Measurements from ENCODE around the gene OPN1MW.
"Not testable (repeated sequence)": the region's sequence is repeated elsewhere in the genome, so short reads cannot be mapped to it uniquely, and the experiment has no call there.

The OPN1MW gene

GRCh38 chrX:154182296-154182695, at the start of gene OPN1MW:
OPN1MW (plus strand) TSS chrX:154182596; CDS start chrX:154182678, 82 bp downstream.
- FAIRE-seq; DNase-seq (ENCODE audit: low spot score): not testable (repeated sequence)

DNA sequence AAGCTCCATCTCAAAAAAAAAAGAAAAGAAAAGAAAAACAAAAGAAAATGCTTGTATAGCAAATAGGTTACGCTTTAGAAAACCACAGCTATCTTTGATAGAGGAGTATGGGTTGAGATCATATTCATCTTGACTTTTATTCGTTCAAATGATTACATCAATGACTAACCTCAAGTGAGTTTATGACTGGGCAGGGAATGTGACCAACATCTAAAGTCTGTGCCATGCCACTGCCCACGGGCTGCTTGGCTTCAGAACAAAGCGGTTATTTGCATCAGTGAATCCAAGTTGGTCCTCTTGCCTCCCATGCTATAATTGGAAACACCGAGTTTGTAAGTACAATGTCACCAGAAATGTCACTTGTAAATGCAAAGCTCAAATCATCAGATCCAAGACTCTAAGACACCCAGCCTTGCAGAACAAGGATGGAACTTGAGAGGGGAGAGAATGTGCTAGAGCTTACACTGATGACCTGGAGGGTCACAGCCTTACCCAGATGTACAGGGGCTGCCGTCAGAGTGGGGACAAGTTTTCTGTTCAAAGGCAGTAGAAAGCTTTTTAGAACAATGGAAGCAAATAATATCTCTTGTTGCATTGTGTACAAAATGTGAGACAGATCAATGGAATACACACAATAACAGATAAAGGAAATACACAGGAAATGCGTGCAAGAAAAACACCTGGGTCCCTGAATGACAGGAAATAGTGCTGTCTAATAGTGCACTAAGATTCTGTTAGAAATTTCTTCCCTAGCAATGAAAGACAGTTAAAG, 46.8 kb upstream of the OPN1MW start:
- FAIRE-seq (no peak), DNase-seq (ENCODE audit: low spot score) (no peak)

DNA sequence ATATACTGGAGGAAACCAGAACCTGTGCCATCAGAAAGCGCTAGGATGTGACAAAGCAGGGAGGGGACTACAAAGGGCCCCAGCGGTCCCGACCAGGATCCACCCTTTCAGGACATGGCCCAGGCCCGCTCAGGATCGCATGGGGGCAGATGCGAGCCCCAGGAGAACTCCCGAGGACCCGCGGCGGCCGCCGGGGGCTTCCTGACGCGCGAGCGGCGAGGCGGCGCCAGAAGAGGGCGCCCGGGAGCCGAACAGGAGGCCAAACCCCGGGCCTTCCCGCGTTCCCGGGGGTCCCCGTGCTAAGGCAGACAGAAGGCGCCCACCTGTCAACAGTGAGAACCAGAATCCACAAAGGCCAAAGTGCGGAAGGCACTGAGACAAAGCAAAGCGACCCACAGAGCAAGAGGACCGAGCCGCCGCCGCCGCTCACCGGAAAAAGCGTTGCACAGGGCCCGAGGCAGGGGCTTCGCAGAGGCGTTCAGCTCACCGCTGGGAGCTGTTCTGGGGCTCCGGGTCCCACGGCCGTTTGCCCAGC, 45.7 kb upstream of the OPN1MW start:
- FAIRE-seq, result no peak
- DNase-seq (ENCODE audit: low spot score), result peak; percentile 79

DNA sequence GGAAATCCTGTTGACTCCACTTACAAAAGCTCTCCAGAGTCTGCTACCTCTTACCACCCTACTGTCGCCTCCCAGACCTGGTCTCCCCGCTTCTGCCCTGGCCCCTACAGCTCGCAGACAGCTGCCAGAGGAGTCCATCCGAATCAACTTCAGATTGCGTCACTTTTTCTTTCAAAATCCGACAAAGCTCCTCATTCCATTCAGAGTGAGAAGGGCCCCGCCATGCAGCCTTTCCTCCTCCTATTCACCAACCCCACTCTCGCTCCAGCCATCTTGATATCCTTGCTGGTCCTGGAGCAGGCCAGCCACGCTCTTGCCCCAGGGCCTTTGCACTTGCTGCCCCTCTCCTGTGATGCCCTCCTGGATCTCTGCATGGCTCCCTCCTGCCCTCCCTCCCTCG, 43.5 kb upstream of the OPN1MW start:
- no peak for DNase-seq (ENCODE audit: low spot score)
- FAIRE-seq, result no peak

DNA sequence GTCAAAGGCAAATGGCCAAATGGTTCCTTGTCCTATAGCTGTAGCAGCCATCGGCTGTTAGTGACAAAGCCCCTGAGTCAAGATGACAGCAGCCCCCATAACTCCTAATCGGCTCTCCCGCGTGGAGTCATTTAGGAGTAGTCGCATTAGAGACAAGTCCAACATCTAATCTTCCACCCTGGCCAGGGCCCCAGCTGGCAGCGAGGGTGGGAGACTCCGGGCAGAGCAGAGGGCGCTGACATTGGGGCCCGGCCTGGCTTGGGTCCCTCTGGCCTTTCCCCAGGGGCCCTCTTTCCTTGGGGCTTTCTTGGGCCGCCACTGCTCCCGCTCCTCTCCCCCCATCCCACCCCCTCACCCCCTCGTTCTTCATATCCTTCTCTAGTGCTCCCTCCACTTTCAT, 42.2 kb upstream of the OPN1MW start:
- FAIRE-seq, result no peak
- no peak for DNase-seq (ENCODE audit: low spot score)

DNA sequence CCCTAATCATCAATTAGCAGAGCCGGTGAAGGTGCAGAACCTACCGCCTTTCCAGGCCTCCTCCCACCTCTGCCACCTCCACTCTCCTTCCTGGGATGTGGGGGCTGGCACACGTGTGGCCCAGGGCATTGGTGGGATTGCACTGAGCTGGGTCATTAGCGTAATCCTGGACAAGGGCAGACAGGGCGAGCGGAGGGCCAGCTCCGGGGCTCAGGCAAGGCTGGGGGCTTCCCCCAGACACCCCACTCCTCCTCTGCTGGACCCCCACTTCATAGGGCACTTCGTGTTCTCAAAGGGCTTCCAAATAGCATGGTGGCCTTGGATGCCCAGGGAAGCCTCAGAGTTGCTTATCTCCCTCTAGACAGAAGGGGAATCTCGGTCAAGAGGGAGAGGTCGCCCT, 41.7 kb upstream of the OPN1MW start:
- FAIRE-seq (no peak), DNase-seq (ENCODE audit: low spot score) (no peak)

GRCh38 chrX:154142386-154142785, 40.0 kb upstream of the OPN1MW start:
- FAIRE-seq (no peak), DNase-seq (ENCODE audit: low spot score) (no peak)

DNA sequence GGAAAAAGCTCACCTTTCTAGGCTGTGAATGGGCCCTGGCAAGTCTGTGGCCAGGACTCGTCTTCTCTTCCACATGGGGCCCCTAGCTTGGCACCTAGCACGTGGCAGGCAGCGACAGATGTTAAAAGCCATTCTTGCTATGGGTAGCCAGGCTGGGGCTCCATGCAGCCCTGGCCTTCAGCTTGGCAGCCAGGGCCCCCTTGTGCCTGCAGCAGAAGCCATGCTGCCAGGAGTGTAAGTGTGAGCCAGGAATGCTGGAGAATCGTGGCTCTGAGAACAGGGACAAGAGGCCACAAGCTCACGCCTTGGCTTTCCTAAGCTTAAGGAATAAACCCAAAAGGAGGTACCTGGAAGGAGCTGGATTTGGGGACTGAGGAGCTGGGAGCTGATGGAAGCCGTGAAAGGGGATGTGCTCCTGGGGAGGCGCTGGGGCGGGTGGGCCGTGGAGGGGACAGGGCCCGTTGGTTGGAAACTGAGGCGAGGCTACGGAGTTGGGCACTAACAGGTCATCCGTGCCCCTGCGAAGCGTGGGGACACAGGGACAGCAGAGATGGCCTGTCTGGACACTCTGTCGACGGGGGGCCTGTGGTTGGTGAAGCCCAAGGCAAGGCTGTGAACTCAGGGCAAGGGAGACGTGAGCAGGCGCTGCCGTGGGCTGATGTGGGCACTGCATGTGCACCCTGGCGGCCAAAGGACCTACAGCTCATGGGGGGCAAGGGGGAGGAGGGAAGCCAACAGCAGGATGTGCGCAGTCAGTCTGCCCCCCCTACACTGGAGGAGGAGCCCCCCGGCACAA, 39.2 kb upstream of the OPN1MW start:
- FAIRE-seq, result no peak
- no peak for DNase-seq (ENCODE audit: low spot score)

- DNase-seq (ENCODE audit: low spot score); FAIRE-seq: not testable (repeated sequence)
Observed at GRCh38 chrX:154144010-154144409, 38.4 kb upstream of the OPN1MW start, which contains the start of gene OPN1LW. OPN1LW (plus strand) TSS chrX:154144243; CDS start chrX:154144284, 41 bp downstream.

GRCh38 chrX:154151030-154151429, 31.4 kb upstream of the OPN1MW start:
- DNase-seq (ENCODE audit: low spot score); FAIRE-seq: not testable (repeated sequence)

DNA sequence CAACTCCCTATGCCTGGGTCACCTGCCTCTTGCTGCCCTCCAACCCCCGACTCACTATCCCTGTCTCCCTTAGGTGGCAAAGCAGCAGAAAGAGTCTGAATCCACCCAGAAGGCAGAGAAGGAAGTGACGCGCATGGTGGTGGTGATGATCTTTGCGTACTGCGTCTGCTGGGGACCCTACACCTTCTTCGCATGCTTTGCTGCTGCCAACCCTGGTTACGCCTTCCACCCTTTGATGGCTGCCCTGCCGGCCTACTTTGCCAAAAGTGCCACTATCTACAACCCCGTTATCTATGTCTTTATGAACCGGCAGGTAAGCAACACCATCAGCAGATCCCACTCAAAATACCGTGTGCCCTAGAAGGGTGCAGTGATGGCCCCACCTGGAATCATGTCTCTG, 26.2 kb upstream of the OPN1MW start:
- not testable (repeated sequence) for DNase-seq (ENCODE audit: low spot score); FAIRE-seq

DNA sequence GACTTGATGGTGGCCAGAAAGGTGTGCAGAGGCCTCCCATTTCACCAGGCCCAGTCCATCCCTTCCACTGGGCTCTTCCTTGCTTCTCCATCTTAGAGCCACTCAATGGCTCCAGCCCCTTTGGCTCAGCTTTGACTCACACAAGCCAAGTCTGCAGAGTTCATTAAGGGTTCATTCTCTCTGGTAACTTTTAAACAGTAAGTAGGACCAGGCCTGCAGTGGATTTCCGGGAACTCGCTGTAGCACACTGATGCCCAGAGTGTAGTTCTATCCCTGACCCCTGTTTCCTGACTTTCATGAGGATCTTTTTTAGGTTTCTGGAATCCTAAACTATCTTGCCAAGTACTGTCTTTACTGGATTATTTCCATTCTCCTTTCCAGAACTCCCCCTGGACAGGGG, 25.2 kb upstream of the OPN1MW start:
- DNase-seq (ENCODE audit: low spot score); FAIRE-seq: not testable (repeated sequence)

GRCh38 chrX:154159345-154159744, 23.1 kb upstream of the OPN1MW start:
- not testable (repeated sequence) for DNase-seq (ENCODE audit: low spot score); FAIRE-seq

GRCh38 chrX:154164902-154165301, 17.5 kb upstream of the OPN1MW start:
- DNase-seq (ENCODE audit: low spot score); FAIRE-seq: not testable (repeated sequence)

- not testable (repeated sequence) for DNase-seq (ENCODE audit: low spot score); FAIRE-seq
Observed at GRCh38 chrX:154168384-154168783, 14.0 kb upstream of the OPN1MW start.

DNA sequence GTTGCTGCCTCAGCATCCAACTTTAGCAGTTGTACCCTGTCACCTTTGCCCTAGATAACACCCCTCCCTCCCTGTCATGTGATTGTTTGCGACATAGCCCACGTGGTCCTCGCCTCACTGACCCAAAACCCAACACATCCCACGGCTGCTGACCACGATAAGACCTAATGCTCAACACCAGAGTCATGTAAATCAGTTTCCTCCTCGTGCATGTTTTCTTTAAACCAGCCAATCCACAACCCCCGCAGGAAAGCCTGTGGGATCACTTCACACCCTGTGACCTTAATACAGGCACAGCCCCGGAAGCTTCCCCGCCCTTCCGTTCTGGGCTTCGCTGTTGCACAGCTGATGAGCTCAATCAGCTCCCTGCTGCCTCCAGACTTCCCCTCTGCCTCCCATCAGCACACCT, 9.9 kb upstream of the OPN1MW start:
- DNase-seq (ENCODE audit: low spot score); FAIRE-seq: not testable (repeated sequence)

GRCh38 chrX:154174356-154174755, 8.0 kb upstream of the OPN1MW start:
- not testable (repeated sequence) for DNase-seq (ENCODE audit: low spot score); FAIRE-seq

GRCh38 chrX:154183794-154184193, 1.4 kb downstream of the OPN1MW start:
- not testable (repeated sequence) for FAIRE-seq; DNase-seq (ENCODE audit: low spot score)

DNA sequence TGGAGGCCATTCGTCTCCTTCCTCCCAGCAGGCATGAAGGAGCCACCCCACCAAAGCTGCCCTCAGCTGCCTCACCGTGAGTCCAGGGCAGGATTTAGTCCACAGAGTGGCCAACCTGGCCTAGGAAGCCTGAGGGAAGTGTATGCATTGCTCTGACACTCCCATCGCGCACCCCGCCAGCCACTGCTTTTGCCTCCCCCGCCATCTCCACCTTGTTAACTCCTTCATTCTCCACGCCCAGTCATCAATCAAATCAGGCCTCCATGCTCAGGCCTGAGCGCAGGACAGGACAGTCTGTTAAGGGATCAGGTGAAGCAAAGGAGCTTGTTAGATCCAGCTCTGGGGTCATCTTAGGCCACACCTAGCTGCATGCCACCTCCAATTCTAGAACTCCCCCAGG, 10.4 kb downstream of the OPN1MW start:
- FAIRE-seq; DNase-seq (ENCODE audit: low spot score): not testable (repeated sequence)

DNA sequence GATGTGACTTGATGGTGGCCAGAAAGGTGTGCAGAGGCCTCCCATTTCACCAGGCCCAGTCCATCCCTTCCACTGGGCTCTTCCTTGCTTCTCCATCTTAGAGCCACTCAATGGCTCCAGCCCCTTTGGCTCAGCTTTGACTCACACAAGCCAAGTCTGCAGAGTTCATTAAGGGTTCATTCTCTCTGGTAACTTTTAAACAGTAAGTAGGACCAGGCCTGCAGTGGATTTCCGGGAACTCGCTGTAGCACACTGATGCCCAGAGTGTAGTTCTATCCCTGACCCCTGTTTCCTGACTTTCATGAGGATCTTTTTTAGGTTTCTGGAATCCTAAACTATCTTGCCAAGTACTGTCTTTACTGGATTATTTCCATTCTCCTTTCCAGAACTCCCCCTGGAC, 11.9 kb downstream of the OPN1MW start:
- not testable (repeated sequence) for FAIRE-seq; DNase-seq (ENCODE audit: low spot score)

GRCh38 chrX:154196466-154196865, 14.1 kb downstream of the OPN1MW start:
- DNase-seq (ENCODE audit: low spot score); FAIRE-seq: not testable (repeated sequence)
